ENCODE data around the gene ADCY5. TPM values are rescaled to one million over a fixed set of nuclear protein-coding genes. Genes with fewer than 3 reads are reported as not detected.

The ADCY5 gene
- polyA plus RNA-seq, 3 donors, result not detected

- Mint-ChIP-seq H3K4me3 (no peak overlapping the region), H3K4me1 (no peaks in the 10 kb centered on the region), H3K36me3 (no peaks in the 10 kb centered on the region), H3K27ac (no peak overlapping the region), H3K9me3 (no peaks in the 10 kb centered on the region), H3K27me3 (ENCODE audit: low read depth in 3 of 3) (peaks cover 2 to 5% (median 5%) of the 10 kb centered on the region in 3 donors)
- WGBS (ENCODE audit: insufficient coverage), result 91% methylated on average over 5 of the region's 6 CpGs
- Histone ChIP-seq H3K27ac (ENCODE audit: low read depth in 1 of 2, low read length in 2 of 2) (no peak overlapping the region), H3K36me3 (replicated peaks in 1 of 2; ENCODE audit: control insufficient read depth in 1 of 2, insufficient read depth in 2 of 2, low read length in 2 of 2) (no peaks in the 10 kb centered on the region), H3K4me2 (replicated peaks; ENCODE audit: extremely low read depth, low read length, poor library complexity, severe bottlenecking) (no peak overlapping the region), H3K4me1 (ENCODE audit: control insufficient read depth in 1 of 2, insufficient read depth in 2 of 2, low read length in 2 of 2) (no peaks in the 10 kb centered on the region), H3K9ac (ENCODE audit: insufficient read depth, low read length, poor library complexity, severe bottlenecking) (no peak overlapping the region), H3K27me3 (ENCODE audit: control insufficient read depth in 2 of 2, insufficient read depth in 2 of 2, low read length in 2 of 2) (no peaks in the 10 kb centered on the region), H3K4me3 (replicated peaks in 1 of 3; ENCODE audit: low read depth in 2 of 3, low read length in 3 of 3) (no peak overlapping the region), H2AFZ (ENCODE audit: insufficient read depth, low read depth, low read length, poor library complexity, severe bottlenecking) (no peak overlapping the region), H4K20me1 (ENCODE audit: insufficient read depth, low read length) (no peaks in the 10 kb centered on the region), H3K9me3 (replicated peaks in 1 of 2; ENCODE audit: control insufficient read depth in 1 of 2, insufficient read depth in 1 of 2, low read length in 2 of 2) (no peaks in the 10 kb centered on the region), H3K79me2 (ENCODE audit: insufficient read depth, low read length) (no peaks in the 10 kb centered on the region)
- DNase-seq, result no peak
- intact Hi-C loops (cut with micrococcal nuclease), result no loop called here
- no peak for TF ChIP-seq CTCF (IDR thresholded peaks at IDR 0.05)
These were observed 161.0 kb downstream of the ADCY5 start for GRCh38 chr3:123287962-123288302.

GRCh38 chr3:123287051-123287961 is 161.6 kb downstream of the ADCY5 start:
- Histone ChIP-seq H3K9me3 (replicated peaks in 1 of 2; ENCODE audit: control insufficient read depth in 1 of 2, insufficient read depth in 1 of 2, low read length in 2 of 2) (no peaks in the 10 kb centered on the region), H3K27ac (ENCODE audit: low read depth in 1 of 2, low read length in 2 of 2) (no peak overlapping the region), H2AFZ (ENCODE audit: insufficient read depth, low read depth, low read length, poor library complexity, severe bottlenecking) (no peak overlapping the region), H3K4me3 (replicated peaks in 1 of 3; ENCODE audit: low read depth in 2 of 3, low read length in 3 of 3) (no peak overlapping the region), H3K4me1 (ENCODE audit: control insufficient read depth in 1 of 2, insufficient read depth in 2 of 2, low read length in 2 of 2) (no peaks in the 10 kb centered on the region), H3K27me3 (ENCODE audit: control insufficient read depth in 2 of 2, insufficient read depth in 2 of 2, low read length in 2 of 2) (no peaks in the 10 kb centered on the region), H3K4me2 (replicated peaks; ENCODE audit: extremely low read depth, low read length, poor library complexity, severe bottlenecking) (no peak overlapping the region), H4K20me1 (ENCODE audit: insufficient read depth, low read length) (no peaks in the 10 kb centered on the region), H3K9ac (ENCODE audit: insufficient read depth, low read length, poor library complexity, severe bottlenecking) (no peak overlapping the region), H3K79me2 (ENCODE audit: insufficient read depth, low read length) (no peaks in the 10 kb centered on the region), H3K36me3 (replicated peaks in 1 of 2; ENCODE audit: control insufficient read depth in 1 of 2, insufficient read depth in 2 of 2, low read length in 2 of 2) (no peaks in the 10 kb centered on the region)
- Mint-ChIP-seq H3K4me3 (no peak overlapping the region), H3K27me3 (ENCODE audit: low read depth in 3 of 3) (peaks cover 2 to 7% (median 5%) of the 10 kb centered on the region in 3 donors), H3K9me3 (no peaks in the 10 kb centered on the region), H3K27ac (peak overlapping the region in 2 of 7 donors; percentile 25 to 54), H3K36me3 (no peaks in the 10 kb centered on the region), H3K4me1 (no peaks in the 10 kb centered on the region)
- DNase-seq, result no peak
- intact Hi-C loops (cut with micrococcal nuclease), result no loop called here
- no peak for TF ChIP-seq CTCF (IDR thresholded peaks at IDR 0.05)
- WGBS (ENCODE audit: insufficient coverage), result 91% methylated on average over 10 of the region's 14 CpGs

All from CD14-positive monocyte (primary cell).